SK-N-SH (cell line): ENCODE results near the gene ZNF609.

ENCODE experiments used
- EP300 ChIP-seq, 2 experiments: IDR thresholded peaks; 2 replicates each; pipeline versions ENCODE4 v1.4.0 to v1.6.1; 2012; ENCODE audit warnings: borderline replicate concordance in 1 of 2, low read depth in 1 of 2, low read length in 1 of 2
- GATA2 ChIP-seq: sonication (generic); formaldehyde crosslinking; IDR thresholded peaks from 2 replicates; pipeline ENCODE4 v1.5.0; 2020; ENCODE audit warnings: mild to moderate bottlenecking, missing genetic modification reagents
- MEF2A ChIP-seq: IDR thresholded peaks from 2 replicates; pipeline ENCODE4 v1.4.0; 2012; ENCODE audit warnings: low read depth, borderline replicate concordance
- MXI1 ChIP-seq: IDR thresholded peaks from 2 replicates; pipeline ENCODE4 v1.6.1; 2012; ENCODE audit warnings: mild to moderate bottlenecking, low read depth, low read length, improper control_type of control experiment
- NRF1 ChIP-seq: IDR thresholded peaks from 2 replicates; pipeline ENCODE4 v1.6.1; 2012; ENCODE audit warnings: low read depth, mild to moderate bottlenecking, low read length
- RFX5 ChIP-seq: IDR thresholded peaks from 2 replicates; pipeline ENCODE4 v1.6.1; 2012; ENCODE audit warnings: mild to moderate bottlenecking, improper control_type of control experiment, low read length
- SIN3A ChIP-seq: IDR thresholded peaks from 2 replicates; pipeline ENCODE4 v1.6.1; 2012; ENCODE audit warnings: low read depth, mild to moderate bottlenecking, low read length, moderate library complexity, borderline replicate concordance
- TCF12 ChIP-seq: IDR thresholded peaks from 2 replicates; pipeline ENCODE4 v1.4.0; 2012
- TF ChIP-seq, protein P1 (sequence below): IDR thresholded peaks from 2 replicates; pipeline ENCODE4; 2012
- TF ChIP-seq, protein P2 (sequence below): IDR thresholded peaks from 2 replicates; pipeline ENCODE4 v1.4.0; 2012; ENCODE audit warnings: low read depth
- TF ChIP-seq, protein P3 (sequence below): fragments of 200-600 bp; sonication (generic); IDR thresholded peaks from 2 replicates; pipeline ENCODE4 v1.6.1; 2017; ENCODE audit warnings: antibody characterized with exemption, mild to moderate bottlenecking, moderate library complexity
- TF ChIP-seq, protein P4 (sequence below): IDR thresholded peaks from 2 replicates; pipeline ENCODE4 v1.4.0; 2012; ENCODE audit warnings: low read depth, borderline replicate concordance

DNA sequence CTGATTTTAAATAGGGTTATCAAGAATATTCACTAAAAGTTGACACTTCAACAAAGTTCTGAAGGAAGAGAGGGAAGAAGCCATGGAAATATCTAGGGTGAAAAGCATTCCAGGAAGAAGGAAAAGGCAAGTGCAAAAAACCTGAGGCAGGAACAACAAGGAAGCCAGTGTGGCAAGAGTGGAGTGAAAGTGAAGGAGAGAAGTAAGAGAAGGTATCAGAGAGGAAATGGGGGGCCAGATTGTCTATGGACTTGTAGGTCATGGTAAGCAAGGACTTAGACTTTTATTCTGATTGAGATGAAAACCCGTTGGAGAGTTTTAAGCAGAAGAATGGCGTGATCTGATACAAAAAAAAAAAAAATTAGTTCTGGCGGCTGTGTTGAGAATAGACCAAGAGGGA lies 18.5 kb upstream of the ZNF609 start:
- TF ChIP-seq TCF12 = no peak
- TF ChIP-seq NRF1 = no peak
- TF ChIP-seq, protein P1, sequence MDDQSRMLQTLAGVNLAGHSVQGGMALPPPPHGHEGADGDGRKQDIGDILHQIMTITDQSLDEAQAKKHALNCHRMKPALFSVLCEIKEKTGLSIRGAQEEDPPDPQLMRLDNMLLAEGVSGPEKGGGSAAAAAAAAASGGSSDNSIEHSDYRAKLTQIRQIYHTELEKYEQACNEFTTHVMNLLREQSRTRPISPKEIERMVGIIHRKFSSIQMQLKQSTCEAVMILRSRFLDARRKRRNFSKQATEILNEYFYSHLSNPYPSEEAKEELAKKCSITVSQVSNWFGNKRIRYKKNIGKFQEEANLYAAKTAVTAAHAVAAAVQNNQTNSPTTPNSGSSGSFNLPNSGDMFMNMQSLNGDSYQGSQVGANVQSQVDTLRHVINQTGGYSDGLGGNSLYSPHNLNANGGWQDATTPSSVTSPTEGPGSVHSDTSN = no peak
- TF ChIP-seq, protein P2, sequence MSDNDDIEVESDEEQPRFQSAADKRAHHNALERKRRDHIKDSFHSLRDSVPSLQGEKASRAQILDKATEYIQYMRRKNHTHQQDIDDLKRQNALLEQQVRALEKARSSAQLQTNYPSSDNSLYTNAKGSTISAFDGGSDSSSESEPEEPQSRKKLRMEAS = no peak
- TF ChIP-seq MEF2A = no peak
- TF ChIP-seq, protein P3, sequence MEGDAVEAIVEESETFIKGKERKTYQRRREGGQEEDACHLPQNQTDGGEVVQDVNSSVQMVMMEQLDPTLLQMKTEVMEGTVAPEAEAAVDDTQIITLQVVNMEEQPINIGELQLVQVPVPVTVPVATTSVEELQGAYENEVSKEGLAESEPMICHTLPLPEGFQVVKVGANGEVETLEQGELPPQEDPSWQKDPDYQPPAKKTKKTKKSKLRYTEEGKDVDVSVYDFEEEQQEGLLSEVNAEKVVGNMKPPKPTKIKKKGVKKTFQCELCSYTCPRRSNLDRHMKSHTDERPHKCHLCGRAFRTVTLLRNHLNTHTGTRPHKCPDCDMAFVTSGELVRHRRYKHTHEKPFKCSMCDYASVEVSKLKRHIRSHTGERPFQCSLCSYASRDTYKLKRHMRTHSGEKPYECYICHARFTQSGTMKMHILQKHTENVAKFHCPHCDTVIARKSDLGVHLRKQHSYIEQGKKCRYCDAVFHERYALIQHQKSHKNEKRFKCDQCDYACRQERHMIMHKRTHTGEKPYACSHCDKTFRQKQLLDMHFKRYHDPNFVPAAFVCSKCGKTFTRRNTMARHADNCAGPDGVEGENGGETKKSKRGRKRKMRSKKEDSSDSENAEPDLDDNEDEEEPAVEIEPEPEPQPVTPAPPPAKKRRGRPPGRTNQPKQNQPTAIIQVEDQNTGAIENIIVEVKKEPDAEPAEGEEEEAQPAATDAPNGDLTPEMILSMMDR = no peak
- no peak for TF ChIP-seq MXI1
- no peak for TF ChIP-seq GATA2 (CRISPR knock-in tag)
- TF ChIP-seq EP300 (IDR thresholded peaks at IDR 0.05; ENCODE audit: borderline replicate concordance in 1 of 2, low read depth in 1 of 2, low read length in 1 of 2) = no peak
- TF ChIP-seq, protein P4, sequence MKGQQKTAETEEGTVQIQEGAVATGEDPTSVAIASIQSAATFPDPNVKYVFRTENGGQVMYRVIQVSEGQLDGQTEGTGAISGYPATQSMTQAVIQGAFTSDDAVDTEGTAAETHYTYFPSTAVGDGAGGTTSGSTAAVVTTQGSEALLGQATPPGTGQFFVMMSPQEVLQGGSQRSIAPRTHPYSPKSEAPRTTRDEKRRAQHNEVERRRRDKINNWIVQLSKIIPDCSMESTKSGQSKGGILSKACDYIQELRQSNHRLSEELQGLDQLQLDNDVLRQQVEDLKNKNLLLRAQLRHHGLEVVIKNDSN = no peak
- TF ChIP-seq SIN3A = no peak
- TF ChIP-seq RFX5 = no peak
